Measurements from ENCODE around the gene GPSM1.
"Not testable (repeated sequence)": the region's sequence is repeated elsewhere in the genome, so short reads cannot be mapped to it uniquely, and the experiment has no call there.

The GPSM1 gene

DNA sequence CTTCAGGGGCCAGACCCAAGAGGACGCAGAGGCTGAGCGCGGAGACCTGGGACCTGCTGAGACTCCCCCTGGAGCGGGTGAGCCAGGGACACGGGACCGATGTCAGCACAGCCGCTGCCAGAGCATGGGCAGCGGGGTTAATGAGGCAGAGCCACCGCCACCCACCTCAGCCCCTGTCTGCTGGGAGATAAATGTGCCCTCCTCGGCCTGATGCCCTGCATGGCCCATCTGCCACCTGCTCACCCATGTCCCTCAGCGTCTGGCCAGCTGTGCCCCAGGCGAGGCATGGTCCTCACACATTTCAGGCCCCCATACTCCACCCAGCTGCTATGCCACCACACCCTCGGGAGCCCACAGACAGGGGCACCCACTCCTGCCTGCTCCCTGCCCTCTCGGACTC, 21.4 kb downstream of the GPSM1 start:
- no peak overlapping the region for H3K4me3 ChIP-seq (ENCODE audit: low read depth, low read length)
- TF ChIP-seq, protein P1, sequence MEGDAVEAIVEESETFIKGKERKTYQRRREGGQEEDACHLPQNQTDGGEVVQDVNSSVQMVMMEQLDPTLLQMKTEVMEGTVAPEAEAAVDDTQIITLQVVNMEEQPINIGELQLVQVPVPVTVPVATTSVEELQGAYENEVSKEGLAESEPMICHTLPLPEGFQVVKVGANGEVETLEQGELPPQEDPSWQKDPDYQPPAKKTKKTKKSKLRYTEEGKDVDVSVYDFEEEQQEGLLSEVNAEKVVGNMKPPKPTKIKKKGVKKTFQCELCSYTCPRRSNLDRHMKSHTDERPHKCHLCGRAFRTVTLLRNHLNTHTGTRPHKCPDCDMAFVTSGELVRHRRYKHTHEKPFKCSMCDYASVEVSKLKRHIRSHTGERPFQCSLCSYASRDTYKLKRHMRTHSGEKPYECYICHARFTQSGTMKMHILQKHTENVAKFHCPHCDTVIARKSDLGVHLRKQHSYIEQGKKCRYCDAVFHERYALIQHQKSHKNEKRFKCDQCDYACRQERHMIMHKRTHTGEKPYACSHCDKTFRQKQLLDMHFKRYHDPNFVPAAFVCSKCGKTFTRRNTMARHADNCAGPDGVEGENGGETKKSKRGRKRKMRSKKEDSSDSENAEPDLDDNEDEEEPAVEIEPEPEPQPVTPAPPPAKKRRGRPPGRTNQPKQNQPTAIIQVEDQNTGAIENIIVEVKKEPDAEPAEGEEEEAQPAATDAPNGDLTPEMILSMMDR (IDR thresholded peaks at IDR 0.05; ENCODE audit: borderline replicate concordance, insufficient read depth, low read depth, low read length): no peak

GRCh38 chr9:136349546-136349945, 22.2 kb downstream of the GPSM1 start:
- H3K4me3 ChIP-seq (ENCODE audit: low read depth, low read length): no peak overlapping the region
- TF ChIP-seq, protein P1 (IDR thresholded peaks at IDR 0.05; ENCODE audit: borderline replicate concordance, insufficient read depth, low read depth, low read length): no peak

GRCh38 chr9:136351252-136351800, 24.0 kb downstream of the GPSM1 start:
- H3K4me3 ChIP-seq (ENCODE audit: low read depth, low read length): no peak overlapping the region
- TF ChIP-seq, protein P1 (IDR thresholded peaks at IDR 0.05; ENCODE audit: borderline replicate concordance, insufficient read depth, low read depth, low read length): no peak

GRCh38 chr9:136351868-136352267, 24.5 kb downstream of the GPSM1 start:
- not testable (repeated sequence) for H3K4me3 ChIP-seq (ENCODE audit: low read depth, low read length)

- no peak overlapping the region for H3K4me3 ChIP-seq (ENCODE audit: low read depth, low read length)
Observed at GRCh38 chr9:136352682-136353081, 25.3 kb downstream of the GPSM1 start.

GRCh38 chr9:136353088-136353487, 25.7 kb downstream of the GPSM1 start:
- no peak overlapping the region for H3K4me3 ChIP-seq (ENCODE audit: low read depth, low read length)
- TF ChIP-seq, protein P1 (IDR thresholded peaks at IDR 0.05; ENCODE audit: borderline replicate concordance, insufficient read depth, low read depth, low read length): no peak

More at GRCh38 chr9:136352682-136353081, 25.3 kb downstream of the GPSM1 start:
- TF ChIP-seq, protein P1 (IDR thresholded peaks at IDR 0.05; ENCODE audit: borderline replicate concordance, insufficient read depth, low read depth, low read length): no peak

- TF ChIP-seq, protein P1 (IDR thresholded peaks at IDR 0.05; ENCODE audit: borderline replicate concordance, insufficient read depth, low read depth, low read length): no peak
- no peak overlapping the region for H3K4me3 ChIP-seq (ENCODE audit: low read depth, low read length)
Observed at GRCh38 chr9:136353757-136354488, 26.6 kb downstream of the GPSM1 start.
